Activated T-helper 1 cell treated with anti-CD3 and anti-CD28 coated beads, Interleukin-2, amount 50 U/mL, for 16 hours (primary cell): ENCODE results near the gene FOXP1.

ENCODE experiments used
- DNase-seq, 2 donors: peaks; one replicate each; pipeline ENCODE4 v3.0.0-alpha.2; 2020; ENCODE audit warnings: low read depth in 1 of 2, low spot score in 1 of 2

FOXP1 gene

DNA sequence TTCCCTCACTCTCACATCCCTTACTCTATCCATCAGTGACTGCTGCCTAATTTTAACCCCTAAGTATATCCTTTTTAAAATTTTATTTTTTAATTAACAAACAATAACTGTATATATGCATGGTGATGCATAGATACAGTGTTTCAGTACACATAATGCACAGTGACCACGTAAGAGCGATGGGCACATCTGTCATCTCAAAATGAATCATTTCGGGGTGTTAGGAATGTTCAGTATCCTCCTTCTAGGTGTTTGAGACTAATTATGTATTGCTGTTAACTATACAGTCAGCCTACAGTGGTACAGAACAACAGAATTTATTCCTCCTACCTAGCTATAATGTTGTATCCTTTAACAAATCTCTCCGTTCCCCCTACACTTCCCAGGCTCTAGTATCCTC, 307.0 kb downstream of the FOXP1 start:
- no peak for DNase-seq

DNA sequence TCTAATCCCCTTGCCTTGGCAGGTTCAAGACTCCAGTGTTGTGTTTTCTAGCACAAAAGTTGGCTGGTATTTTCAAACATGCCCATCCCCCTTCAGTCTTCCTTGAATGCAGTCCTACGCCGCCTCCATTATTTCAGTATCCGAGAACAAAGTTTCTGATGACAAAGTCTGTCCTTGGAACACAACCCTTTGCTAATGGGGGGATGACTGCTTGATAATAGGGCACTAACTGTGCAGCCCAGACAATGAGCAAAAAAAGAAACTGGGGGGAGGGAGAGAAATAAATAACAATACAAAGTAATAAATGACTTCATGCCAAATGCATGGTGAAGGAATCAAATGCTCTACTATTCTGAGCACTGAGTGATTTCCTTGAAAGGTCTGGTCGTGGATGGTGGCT, 310.1 kb downstream of the FOXP1 start:
- DNase-seq = no peak

DNA sequence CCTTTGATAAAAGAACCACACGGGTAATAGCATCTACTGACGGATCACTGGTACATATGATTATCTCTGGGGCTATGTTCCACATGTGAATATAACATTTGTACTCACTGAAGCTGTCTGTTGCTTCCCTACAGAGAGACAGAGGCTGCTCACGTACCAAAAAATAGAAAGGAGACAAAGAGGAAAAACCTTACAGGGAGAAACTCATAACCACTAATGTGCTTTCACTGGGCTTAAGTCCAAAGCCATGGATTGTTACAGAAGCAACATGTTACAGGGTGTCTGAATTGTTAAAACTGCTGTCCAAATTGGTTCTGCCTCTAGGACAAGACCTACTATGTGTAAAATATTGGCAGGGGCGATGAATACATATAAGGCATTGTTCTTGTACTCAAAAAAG, 311.9 kb downstream of the FOXP1 start:
- no peak for DNase-seq

DNA sequence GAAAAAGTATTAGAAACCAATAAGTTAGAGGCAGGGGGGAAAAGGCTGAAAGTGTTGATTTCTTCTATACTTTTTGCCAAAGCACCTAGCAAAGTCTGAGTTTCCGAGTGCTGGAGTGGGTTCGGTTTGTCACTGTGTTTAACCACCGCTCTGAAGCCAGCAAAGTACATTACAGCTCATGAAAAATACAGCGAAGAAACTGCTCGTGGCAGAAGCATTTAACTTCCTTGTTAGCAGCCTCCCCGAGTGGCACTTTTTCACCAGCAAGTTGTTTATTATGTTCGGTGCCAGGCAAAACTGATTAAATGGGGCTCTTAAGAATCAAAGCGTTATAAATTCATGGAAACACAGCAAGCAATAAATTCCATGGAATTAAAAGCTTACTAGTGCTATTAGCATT, 313.6 kb downstream of the FOXP1 start:
- no peak for DNase-seq

DNA sequence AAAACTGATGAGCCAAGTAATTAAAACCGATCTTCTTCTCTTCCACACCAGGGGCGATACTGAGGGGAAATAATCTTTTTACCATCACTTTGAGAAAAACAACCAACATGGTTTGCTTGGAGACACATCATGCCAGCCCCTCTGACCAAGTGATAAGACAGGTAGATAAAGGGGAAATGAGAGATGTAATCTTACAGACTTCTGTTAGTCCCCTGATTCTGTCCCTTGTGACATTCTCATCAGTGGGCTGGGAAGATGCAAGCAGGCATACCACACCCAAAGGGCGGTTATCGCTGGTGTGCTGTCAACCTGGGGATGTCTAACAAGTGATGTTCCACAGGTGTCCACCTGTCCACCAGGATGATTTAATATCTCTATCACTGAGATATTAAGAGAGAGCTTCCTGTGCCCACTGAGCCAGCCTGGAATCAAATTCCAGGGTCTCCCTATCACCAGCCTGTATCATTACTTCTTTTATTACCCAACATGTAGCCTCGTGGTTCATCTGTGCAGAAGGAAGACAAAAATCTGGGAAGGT, 315.0 kb downstream of the FOXP1 start:
- DNase-seq = no peak

DNA sequence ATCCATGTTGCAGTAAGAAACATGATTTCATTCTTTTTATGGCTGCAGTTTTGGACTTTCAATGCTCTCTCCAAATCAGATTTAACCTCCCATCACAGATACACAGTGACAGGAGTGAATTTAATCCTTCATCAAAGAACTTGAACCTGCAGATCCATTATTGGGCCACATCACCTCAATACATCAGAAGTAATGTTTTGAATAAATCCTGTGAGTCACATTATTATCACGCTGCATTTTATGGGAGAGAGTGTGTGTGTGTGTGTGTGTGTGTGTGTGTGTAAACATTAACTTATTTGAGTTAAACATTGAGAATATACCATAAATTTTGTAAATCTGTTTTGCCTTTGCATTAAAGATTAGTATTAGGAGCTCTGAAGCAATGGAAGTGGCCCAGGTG, 316.7 kb downstream of the FOXP1 start:
- no peak for DNase-seq

DNA sequence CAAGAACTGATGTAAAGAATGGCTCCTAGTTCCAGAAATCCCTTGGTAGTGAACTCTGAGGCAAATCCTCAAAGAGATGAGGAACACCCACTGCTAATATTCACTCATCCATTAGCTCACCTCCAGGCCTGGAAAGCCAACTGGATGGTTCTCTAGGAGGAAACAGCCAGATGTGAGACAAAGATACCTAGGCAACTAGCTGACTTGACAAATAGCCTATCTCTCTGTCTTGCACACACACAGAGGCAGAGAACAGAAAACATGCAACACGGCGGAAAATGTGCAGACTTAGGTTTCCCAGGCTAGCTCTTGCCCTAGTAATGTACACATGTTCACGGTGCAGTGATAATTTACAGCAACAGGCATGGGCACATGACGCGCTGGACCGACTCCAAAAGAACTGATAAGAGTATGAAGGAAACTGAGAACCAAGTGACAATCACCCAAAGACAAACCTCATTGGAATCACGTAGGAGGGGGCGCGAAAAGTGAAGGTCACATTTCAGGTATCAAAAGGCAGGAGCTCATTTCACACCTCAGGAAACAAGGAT, 318.1 kb downstream of the FOXP1 start:
- no peak for DNase-seq

DNA sequence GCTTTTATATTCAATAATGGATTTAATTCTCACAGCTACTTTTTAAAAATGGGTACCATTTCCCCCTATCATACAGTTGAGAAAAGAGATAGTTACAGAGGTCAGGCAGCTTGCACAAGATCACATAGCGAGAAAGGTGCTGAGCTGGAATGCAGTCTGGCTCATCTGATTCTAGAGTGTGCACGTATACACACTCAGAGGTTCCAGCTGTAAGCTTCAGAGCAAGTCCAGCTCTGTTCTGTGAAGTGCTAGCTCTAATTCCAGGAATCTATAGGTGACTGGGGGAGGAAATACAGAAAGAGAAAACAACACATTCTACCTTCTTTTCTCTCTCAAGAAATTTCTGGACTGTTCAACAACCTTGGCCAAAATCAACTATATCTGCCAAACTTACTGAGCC, 318.7 kb downstream of the FOXP1 start:
- no peak for DNase-seq

DNA sequence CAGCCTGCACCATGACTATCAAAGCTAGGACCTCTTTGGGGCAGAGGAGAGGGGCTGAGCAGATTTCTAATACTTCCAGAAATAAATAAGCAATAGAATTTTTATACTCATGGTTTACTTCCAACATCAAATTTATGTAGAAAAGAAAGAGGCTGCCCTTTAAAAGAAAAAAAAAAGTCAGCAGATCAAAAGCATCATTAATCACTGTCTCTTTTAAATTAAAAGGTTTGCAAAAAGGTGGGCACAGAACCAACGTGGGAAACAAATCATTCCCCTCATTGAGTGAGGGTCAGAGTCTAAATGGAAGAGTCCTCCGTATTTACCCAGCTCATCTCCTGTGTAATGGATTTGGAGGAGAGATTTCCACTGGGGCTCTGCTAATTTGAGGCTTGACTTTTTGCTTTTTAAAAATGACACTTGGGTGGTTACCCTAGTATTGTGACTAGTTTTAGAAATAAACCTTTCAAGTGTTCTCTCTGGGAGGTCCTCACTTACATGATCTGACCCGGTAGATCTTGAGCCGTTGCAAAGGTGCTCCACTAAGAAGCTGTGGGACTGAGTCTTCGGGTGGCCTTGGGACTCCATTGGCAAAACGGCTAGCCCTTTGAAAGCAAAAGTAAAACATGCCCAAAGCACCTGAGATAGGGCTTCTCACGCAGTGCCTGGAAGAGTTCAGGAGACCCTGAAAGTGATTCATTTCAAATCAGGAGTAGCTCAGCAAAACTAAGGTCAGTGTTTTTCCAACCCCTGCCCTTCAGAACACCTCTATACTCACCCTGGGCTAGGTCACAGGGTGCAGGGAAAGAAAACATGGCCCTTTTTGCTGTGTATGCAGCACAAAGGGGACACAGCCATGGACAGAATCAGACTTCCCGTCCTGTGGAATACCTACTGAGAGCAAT, 320.9 kb downstream of the FOXP1 start:
- DNase-seq = no peak

DNA sequence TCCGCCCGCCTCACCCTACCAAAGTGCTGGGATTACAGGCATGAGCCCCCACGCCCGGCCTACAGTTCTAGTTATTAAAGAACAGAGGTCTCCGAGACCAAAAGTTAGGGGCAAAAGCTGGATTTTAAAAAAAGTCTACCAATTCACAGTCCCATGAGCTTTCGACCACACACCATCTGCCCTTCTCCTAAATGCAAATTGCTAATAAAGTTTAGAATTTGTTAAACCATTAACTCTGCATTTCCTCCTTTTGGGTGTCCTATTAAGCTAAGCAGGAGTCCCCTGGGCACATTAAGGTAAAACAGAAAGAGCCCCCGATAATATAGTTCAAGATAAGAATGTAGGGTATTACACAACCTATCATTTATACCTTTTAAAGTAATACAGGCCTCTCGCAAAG, 322.7 kb downstream of the FOXP1 start:
- no peak for DNase-seq

DNA sequence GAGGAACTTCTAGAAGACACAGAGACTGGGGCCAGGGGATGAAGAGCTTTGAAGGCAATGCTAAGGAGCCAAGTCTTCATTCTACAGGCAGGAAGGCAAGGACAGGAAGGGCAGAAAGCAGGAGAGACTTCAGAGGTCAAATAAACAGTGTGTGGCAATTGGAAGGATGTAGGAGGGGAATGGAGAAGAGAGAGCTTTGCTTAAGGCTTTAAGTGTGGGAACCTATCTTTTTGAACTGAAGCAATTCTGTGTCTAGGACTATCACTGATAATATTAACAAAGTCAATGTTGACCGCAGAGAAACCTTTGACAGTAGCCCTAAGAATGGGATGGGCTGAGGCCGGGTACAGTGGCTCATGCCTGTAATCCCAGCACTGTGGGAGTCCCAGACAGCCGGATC, 325.0 kb downstream of the FOXP1 start:
- no peak for DNase-seq

DNA sequence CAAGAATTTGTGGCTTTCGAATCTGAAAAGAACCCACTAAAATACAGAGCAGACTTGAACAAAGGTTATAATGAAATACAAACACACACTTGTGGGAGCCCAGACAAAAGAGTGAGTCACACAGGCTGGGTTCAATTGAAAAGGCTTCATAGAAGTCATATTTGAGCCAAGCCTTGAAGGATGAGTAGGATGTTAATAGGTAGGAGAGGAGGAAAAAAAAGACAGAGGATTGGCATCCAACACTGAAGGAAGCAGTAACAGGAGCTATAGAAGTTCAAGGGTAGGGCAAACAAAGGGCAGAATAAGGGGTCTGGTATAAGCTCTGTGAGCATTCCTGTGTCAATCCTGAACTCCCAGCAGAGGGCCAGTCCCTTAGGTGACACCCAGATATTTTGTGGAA, 325.4 kb downstream of the FOXP1 start:
- no peak for DNase-seq

DNA sequence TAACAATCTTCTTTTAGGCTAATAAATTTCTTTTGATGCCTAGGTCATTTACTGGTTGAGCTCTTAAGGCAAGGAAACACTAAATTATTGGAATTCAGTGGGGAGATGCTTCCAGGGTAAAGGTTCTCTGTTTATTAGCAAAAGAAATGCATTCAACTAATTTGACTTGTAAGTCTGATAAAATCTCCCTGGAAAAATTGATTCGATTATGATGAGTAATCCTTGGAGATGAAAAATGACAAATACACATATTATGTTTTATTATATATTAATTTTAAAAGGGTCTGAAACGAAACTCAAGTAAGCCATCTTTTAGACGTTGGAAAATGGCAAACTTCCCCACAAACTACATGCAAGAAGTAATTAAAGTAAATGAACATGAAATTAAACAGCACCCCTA, 328.0 kb downstream of the FOXP1 start:
- DNase-seq = no peak

DNA sequence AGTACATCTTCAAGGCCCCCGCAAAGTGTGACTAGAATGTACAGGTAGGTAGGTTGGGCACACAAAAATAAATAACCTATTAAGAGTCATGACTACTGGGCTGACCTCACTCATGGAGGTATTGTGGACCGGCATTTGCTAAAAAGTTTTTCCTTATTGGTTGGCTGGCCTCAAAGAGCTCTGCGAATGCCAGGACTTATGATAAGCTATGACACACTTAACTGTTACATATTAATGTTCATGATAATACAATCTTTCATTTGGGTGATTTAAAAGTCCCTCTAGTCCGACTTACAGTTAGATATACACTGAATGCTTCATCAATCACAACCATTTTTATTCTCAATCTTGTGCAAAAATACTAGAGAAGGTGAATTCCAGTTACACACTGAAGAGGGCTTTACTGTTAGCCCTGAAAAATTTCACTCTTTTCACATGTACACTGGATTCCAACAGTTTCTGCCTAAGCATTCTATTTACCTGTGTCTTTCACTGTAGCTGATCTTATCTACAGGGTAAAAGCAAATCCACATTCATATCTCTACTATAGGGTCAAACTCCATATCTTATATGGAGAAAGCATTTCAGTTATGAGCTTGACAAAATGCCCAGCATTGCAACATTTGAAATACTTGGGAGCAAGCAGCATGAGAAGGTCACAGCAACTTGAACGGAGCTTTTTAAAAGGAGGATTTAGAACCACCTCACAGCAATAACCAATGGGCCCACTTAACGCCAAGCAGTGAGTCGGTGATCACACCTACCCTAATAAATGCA, 329.1 kb downstream of the FOXP1 start:
- no peak for DNase-seq

DNA sequence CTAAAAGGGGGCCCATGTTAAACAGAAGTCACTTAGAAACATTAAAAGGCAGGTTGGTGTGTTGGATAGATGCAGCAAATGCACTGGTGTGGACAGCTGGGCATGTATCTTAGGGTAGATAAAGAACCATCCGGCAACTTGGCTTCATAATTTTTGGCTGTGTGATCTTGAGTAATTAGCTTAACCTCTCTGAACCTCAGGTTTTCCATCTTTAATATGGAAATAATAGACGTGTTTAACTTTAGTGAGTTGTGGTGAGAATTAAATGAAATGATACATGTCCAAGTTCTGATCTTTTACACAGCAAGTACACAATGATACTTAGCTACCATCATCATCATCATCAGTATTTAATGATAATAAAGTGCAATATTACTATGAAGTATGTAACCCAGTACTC, 330.4 kb downstream of the FOXP1 start:
- DNase-seq = no peak

DNA sequence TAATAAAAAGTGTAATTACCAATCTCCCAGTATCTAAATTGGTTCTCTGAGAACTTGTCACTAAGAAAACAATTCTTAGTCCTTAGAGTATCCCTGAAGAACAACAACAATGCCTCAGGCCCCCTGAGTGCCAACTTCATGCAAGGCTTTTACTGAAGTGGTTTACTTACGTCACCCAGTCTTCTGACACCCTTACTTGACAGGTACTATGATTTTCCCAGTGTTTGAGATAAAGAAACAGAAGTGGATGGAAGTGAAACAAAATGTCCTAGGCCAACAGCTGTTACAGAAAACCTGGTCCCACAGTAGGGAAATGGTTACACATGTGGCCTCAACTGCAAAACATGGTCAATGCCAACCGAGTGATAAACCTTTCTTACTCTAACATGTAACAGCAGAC, 331.1 kb downstream of the FOXP1 start:
- no peak for DNase-seq

DNA sequence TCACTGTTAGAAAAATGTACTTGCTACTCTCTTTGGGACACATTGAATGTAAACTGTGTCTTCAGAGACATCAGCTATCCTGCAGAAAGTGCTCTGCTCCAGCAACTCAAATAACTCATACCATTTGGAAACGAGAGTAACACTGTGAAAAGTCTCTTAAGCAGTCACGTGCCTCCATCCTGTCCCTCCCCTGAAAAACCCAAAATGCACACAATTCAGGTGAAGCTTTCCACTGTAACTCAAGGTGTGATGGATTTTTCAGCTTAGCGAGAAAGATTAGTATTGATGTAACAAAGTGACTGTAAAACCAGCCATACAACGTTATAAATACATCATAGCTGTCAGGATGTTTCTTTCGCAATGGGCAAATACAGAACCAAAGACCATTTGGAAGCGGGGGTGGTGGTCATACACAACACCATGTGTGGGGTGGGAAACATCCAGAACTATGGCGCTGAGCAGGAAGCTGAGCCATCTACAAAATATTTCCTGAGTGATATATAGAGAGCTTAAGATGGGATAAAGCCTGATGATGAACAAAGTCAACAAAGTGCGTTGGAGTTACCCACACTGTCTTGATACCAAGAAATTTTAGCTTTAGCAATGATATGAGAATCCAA, 332.3 kb downstream of the FOXP1 start:
- DNase-seq = no peak

DNA sequence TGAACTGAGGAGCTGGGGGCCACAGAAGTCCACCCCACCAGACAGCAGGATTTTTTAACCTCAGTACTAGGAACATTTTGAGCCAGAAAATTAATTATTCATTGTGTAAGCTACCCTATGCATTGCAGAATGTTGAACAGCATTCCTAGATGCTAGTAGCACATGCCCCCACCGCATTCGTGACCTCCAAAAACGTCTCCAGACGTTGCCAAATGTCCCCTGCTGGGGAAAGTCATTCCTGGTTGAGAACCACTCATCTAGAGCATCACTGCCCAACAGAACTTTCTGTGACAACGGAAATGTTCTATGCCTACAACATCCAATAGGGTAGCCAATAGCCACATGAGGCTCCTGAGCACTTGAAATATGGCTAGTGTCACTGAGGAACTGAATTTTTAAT, 333.5 kb downstream of the FOXP1 start:
- no peak for DNase-seq

DNA sequence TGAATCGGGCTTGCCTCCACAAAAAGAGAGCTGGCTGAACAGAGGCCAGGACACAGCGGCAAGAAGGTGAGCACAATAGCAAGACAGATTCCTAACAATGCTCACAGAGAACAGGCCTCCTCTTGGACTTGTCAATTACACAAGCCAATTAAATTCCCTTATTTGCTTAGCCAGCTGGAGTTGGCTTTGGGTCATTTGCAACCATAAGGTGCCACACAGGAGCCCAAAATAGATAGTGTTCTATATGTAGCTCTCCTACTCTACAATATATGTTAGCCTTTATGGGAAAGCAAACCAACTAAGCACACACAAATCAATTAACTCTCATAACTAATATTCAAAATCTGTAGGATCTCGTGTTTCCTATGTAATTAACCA, 335.6 kb downstream of the FOXP1 start:
- no peak for DNase-seq

DNA sequence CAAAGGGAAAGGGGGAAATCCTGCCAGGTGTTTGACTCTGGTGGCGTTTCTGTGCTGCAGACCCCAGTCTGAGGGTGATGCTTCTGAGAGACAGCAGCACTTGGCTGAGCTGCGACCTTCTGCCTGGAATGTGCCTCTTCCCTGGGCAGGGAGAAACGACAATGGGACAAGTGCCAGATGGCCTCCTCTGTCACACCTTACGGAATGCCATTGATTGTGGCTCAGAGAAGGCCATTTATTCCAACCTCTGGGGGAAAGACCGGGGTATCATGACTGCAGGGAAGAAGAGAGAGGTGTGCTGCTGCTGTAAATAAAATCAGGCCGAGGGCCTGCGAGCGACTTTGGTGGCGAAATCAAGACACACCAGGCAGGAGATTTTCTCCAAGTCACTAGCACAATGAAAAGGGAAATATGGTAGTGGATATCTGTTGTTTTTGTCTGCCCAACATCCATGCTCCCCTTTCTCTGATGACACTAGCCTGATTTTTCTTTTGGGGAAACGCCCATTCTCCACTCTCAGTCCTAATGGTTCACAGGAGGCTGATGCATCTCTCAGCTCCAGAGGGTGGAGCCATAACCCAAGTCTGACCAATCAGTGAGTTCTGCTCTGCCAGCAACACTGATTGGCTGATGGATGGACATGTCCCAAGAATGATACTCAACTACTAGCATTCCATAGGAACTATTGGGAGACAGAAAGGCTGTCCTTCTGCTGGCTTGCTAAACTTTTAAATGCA, 336.1 kb downstream of the FOXP1 start:
- no peak for DNase-seq
